HG02798 (cell line): ENCODE measurements around the gene MAGI2.

Experiments
- ATAC-seq: cut with Tn5 transposase; IDR thresholded peaks from one replicate; pipeline ENCODE4 v1.9.1; 2021; ENCODE audit warnings: mild to moderate bottlenecking; ENCODE audit not compliant: unreplicated experiment, poor library complexity

MAGI2 gene

GRCh38 chr7:78768859-78769258 is 684.6 kb downstream of the MAGI2 start:
- ATAC-seq, result no peak

GRCh38 chr7:78765943-78766729 is 687.3 kb downstream of the MAGI2 start:
- ATAC-seq, result no peak

GRCh38 chr7:78764571-78764970 is 688.9 kb downstream of the MAGI2 start:
- ATAC-seq, result no peak

- ATAC-seq, result no peak
Measured at GRCh38 chr7:78762625-78763024, 690.8 kb downstream of the MAGI2 start.

- ATAC-seq, result no peak
Measured at GRCh38 chr7:78760620-78761355, 692.7 kb downstream of the MAGI2 start.

GRCh38 chr7:78752554-78752953 is 700.9 kb downstream of the MAGI2 start:
- no peak for ATAC-seq

- no peak for ATAC-seq
Measured at GRCh38 chr7:78751253-78751652, 702.2 kb downstream of the MAGI2 start.

- ATAC-seq, result no peak
Measured at GRCh38 chr7:78749052-78749746, 704.3 kb downstream of the MAGI2 start.

- no peak for ATAC-seq
Measured at GRCh38 chr7:78747592-78747991, 705.9 kb downstream of the MAGI2 start.

- ATAC-seq, result no peak
Measured at GRCh38 chr7:78746301-78746700, 707.2 kb downstream of the MAGI2 start.

GRCh38 chr7:78742694-78743093 is 710.8 kb downstream of the MAGI2 start:
- ATAC-seq, result no peak

- no peak for ATAC-seq
Measured at GRCh38 chr7:78736548-78736947, 716.9 kb downstream of the MAGI2 start.

GRCh38 chr7:78734626-78735025 is 718.8 kb downstream of the MAGI2 start:
- ATAC-seq, result peak; percentile 68

GRCh38 chr7:78720066-78720465 is 733.4 kb downstream of the MAGI2 start:
- ATAC-seq, result no peak

GRCh38 chr7:78718212-78718611 is 735.3 kb downstream of the MAGI2 start:
- ATAC-seq, result no peak

GRCh38 chr7:78716876-78717275 is 736.6 kb downstream of the MAGI2 start:
- no peak for ATAC-seq

- ATAC-seq, result no peak
Measured at GRCh38 chr7:78714356-78714755, 739.1 kb downstream of the MAGI2 start.

GRCh38 chr7:78712111-78712510 is 741.4 kb downstream of the MAGI2 start:
- ATAC-seq, result no peak

- ATAC-seq, result no peak
Measured at GRCh38 chr7:78709658-78710057, 743.8 kb downstream of the MAGI2 start.

- ATAC-seq, result no peak
Measured at GRCh38 chr7:78704504-78704903, 749.0 kb downstream of the MAGI2 start.

GRCh38 chr7:78703391-78703790 is 750.1 kb downstream of the MAGI2 start:
- ATAC-seq, result no peak
